WTC11 (cell line): ENCODE measurements around the gene SLC25A22. TPM values are rescaled to one million over a fixed set of nuclear protein-coding genes. Genes with fewer than 3 reads are reported as not detected.

Experiments
- ATAC-seq: fragments of 200-7000 bp; cut with Tn5 transposase; 2 replicates; pipeline ENCODE4 v1.10.0; 2021; ENCODE audit warnings: mild to moderate bottlenecking, moderate library complexity
- CTCF ChIA-PET: fragments of 300-600 bp; sonication (Branson Sonifier 250); formaldehyde crosslinking; loops from one replicate; lab custom pipeline; 2021; ENCODE audit warnings: antibody characterized with exemption; lab: Charles Lee
- POLR2A ChIA-PET: fragments of 350-600 bp; sonication (Branson Sonifier 250); formaldehyde crosslinking; loops from one replicate; lab custom pipeline; 2021; ENCODE audit warnings: antibody characterized with exemption; lab: Charles Lee
- DNase-seq: peaks from one replicate; pipeline ENCODE4 v3.0.0; 2021; ENCODE audit warnings: low spot score
- H3K27ac Mint-ChIP-seq: 2 replicates; pipeline ENCODE4 v1.8.0; 2021; ENCODE audit warnings: mixed read lengths
- H3K27me3 Mint-ChIP-seq: 2 replicates; pipeline ENCODE4 v1.8.0; 2021; ENCODE audit warnings: low read depth, mild to moderate bottlenecking, moderate library complexity, mixed read lengths
- H3K36me3 Mint-ChIP-seq: 2 replicates; pipeline ENCODE4 v1.8.0; 2021; ENCODE audit warnings: mixed read lengths
- H3K4me1 Mint-ChIP-seq: 2 replicates; pipeline ENCODE4 v1.8.0; 2022; ENCODE audit warnings: mixed read lengths
- H3K4me3 Mint-ChIP-seq: 2 replicates; pipeline ENCODE4 v1.8.0; 2021; ENCODE audit warnings: mild to moderate bottlenecking, moderate library complexity, mixed read lengths
- H3K9me3 Mint-ChIP-seq: 2 replicates; pipeline ENCODE4 v1.8.0; 2021; ENCODE audit warnings: mixed read lengths
- ATF1 ChIP-seq: sonication (generic); formaldehyde crosslinking; IDR thresholded peaks from 2 replicates; pipeline ENCODE4 v1.8.1; 2023; ENCODE audit warnings: mild to moderate bottlenecking, moderate library complexity, missing genetic modification reagents
- CREM ChIP-seq: sonication (generic); formaldehyde crosslinking; IDR thresholded peaks from 2 replicates; pipeline ENCODE4 v1.8.1; 2022; ENCODE audit warnings: mild to moderate bottlenecking, missing genetic modification reagents, moderate library complexity
- ELF4 ChIP-seq: sonication (generic); formaldehyde crosslinking; IDR thresholded peaks from 2 replicates; pipeline ENCODE4 v1.8.1; 2022; ENCODE audit warnings: low read depth, mild to moderate bottlenecking, moderate library complexity, missing genetic modification reagents
- EMX1 ChIP-seq: fragments of 250-450 bp; sonication (Bioruptor Pico); IDR thresholded peaks from 2 replicates; pipeline ENCODE4 v1.8.0; 2021; ENCODE audit warnings: mild to moderate bottlenecking
- ESRRA ChIP-seq: sonication (generic); formaldehyde crosslinking; IDR thresholded peaks from 2 replicates; pipeline ENCODE4 v1.8.1; 2022; ENCODE audit warnings: mild to moderate bottlenecking, missing genetic modification reagents, borderline replicate concordance
- FOXJ3 ChIP-seq: sonication (generic); formaldehyde crosslinking; IDR thresholded peaks from 2 replicates; pipeline ENCODE4 v1.9.0; 2021; ENCODE audit warnings: missing genetic modification reagents, mild to moderate bottlenecking, borderline replicate concordance
- MYBL2 ChIP-seq: sonication (generic); formaldehyde crosslinking; IDR thresholded peaks from 2 replicates; pipeline ENCODE4 v1.8.1; 2023; ENCODE audit warnings: mild to moderate bottlenecking, moderate library complexity, missing genetic modification reagents
- NFATC4 ChIP-seq: fragments of 250-450 bp; sonication (Bioruptor Pico); IDR thresholded peaks from 2 replicates; pipeline ENCODE4 v1.9.0; 2021; ENCODE audit warnings: mild to moderate bottlenecking
- NFE2L1 ChIP-seq: sonication (generic); formaldehyde crosslinking; IDR thresholded peaks from 2 replicates; pipeline ENCODE4 v1.8.1; 2023; ENCODE audit warnings: missing genetic modification reagents
- NFYB ChIP-seq: sonication (generic); formaldehyde crosslinking; conservative IDR thresholded peaks from 2 replicates; pipeline ENCODE4 v1.8.0; 2022; ENCODE audit warnings: low read depth, missing genetic modification reagents
- NR2C2 ChIP-seq: sonication (generic); formaldehyde crosslinking; IDR thresholded peaks from 2 replicates; pipeline ENCODE4 v1.8.0; 2022; ENCODE audit warnings: mild to moderate bottlenecking, missing genetic modification reagents
- RELA ChIP-seq: sonication (generic); formaldehyde crosslinking; IDR thresholded peaks from 2 replicates; pipeline ENCODE4 v1.8.1; 2022; ENCODE audit warnings: missing genetic modification reagents, mild to moderate bottlenecking, borderline replicate concordance
- SMAD3 ChIP-seq: sonication (generic); formaldehyde crosslinking; IDR thresholded peaks from 2 replicates; pipeline ENCODE4 v1.8.0; 2022; ENCODE audit warnings: missing genetic modification reagents, mild to moderate bottlenecking, borderline replicate concordance
- SOX15 ChIP-seq: fragments of 250-450 bp; sonication (Bioruptor Pico); IDR thresholded peaks from 2 replicates; pipeline ENCODE4 v1.9.0; 2021; ENCODE audit warnings: mild to moderate bottlenecking
- ZNF416 ChIP-seq: fragments of 250-450 bp; sonication (Bioruptor Pico); IDR thresholded peaks from 2 replicates; pipeline ENCODE4 v1.9.0; 2021; ENCODE audit warnings: mild to moderate bottlenecking, inconsistent platforms
- total RNA-seq: library from RNA; stranded (reverse); gene quantifications from 3 replicates; pipeline ENCODE4 v1.2.3, GENCODE V29; 2021
- TF ChIP-seq, protein P1 (sequence below): sonication (generic); formaldehyde crosslinking; IDR thresholded peaks from 2 replicates; pipeline ENCODE4 v1.8.1; 2023; ENCODE audit warnings: mild to moderate bottlenecking, missing genetic modification reagents, moderate library complexity
- TF ChIP-seq, protein P2 (sequence below): sonication (generic); formaldehyde crosslinking; IDR thresholded peaks from 2 replicates; pipeline ENCODE4 v1.8.0; 2022; ENCODE audit warnings: missing genetic modification reagents
- TF ChIP-seq, protein P3 (sequence below): sonication (generic); formaldehyde crosslinking; IDR thresholded peaks from 2 replicates; pipeline ENCODE4 v1.8.1; 2023; ENCODE audit warnings: mild to moderate bottlenecking, moderate library complexity, missing genetic modification reagents
- TF ChIP-seq, protein P4 (sequence below): sonication (generic); formaldehyde crosslinking; IDR thresholded peaks from 2 replicates; pipeline ENCODE4 v1.8.0; 2022; ENCODE audit warnings: mild to moderate bottlenecking, missing genetic modification reagents
- TF ChIP-seq, protein P5 (sequence below): fragments of 250-450 bp; sonication (Bioruptor Pico); conservative IDR thresholded peaks from 2 replicates; pipeline ENCODE4 v1.9.0; 2021; ENCODE audit warnings: mild to moderate bottlenecking
- TF ChIP-seq, protein P6 (sequence below): fragments of 200-600 bp; IDR thresholded peaks from 2 replicates; pipeline ENCODE4 v1.8.0; 2022; ENCODE audit warnings: antibody characterized with exemption
- TF ChIP-seq, protein P7 (sequence below): sonication (generic); formaldehyde crosslinking; conservative IDR thresholded peaks from 2 replicates; pipeline ENCODE4 v1.8.1; 2023; ENCODE audit warnings: mild to moderate bottlenecking, low read depth, missing genetic modification reagents, moderate library complexity

SLC25A22 gene
- total RNA-seq, 1 experiment from 2014 or later = 44.8 TPM

DNA sequence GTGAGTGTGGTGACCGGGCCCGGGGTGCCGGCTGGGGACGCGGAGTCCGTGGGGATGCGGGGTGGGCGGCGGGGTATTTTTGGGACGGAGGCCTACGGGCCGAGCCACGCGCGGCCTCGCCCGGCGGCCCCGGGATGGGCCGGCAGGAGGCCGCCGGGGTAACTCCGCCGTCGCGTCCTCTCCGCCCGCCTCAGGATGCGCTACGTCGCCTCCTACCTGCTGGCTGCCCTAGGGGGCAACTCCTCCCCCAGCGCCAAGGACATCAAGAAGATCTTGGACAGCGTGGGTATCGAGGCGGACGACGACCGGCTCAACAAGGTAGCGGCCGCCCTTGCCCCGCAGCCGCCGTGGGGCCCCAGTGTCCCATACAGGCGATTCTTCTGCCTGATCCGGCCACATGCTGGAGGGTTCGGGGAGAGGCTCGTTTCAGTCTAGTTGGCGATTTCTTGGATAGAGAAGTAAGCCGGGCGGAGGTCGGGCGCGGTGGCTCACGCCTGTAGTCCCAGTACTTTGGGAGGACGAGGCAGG, 12.0 kb upstream of the SLC25A22 start (continued):
- TF ChIP-seq, protein P1, sequence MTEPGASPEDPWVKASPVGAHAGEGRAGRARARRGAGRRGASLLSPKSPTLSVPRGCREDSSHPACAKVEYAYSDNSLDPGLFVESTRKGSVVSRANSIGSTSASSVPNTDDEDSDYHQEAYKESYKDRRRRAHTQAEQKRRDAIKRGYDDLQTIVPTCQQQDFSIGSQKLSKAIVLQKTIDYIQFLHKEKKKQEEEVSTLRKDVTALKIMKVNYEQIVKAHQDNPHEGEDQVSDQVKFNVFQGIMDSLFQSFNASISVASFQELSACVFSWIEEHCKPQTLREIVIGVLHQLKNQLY (CRISPR knock-in tag) = no peak
- TF ChIP-seq RELA (CRISPR knock-in tag) (no peak), NR2C2 (CRISPR knock-in tag) (no peak), ZNF416 (no peak; the same call in 1 of the 2 replicates)

DNA sequence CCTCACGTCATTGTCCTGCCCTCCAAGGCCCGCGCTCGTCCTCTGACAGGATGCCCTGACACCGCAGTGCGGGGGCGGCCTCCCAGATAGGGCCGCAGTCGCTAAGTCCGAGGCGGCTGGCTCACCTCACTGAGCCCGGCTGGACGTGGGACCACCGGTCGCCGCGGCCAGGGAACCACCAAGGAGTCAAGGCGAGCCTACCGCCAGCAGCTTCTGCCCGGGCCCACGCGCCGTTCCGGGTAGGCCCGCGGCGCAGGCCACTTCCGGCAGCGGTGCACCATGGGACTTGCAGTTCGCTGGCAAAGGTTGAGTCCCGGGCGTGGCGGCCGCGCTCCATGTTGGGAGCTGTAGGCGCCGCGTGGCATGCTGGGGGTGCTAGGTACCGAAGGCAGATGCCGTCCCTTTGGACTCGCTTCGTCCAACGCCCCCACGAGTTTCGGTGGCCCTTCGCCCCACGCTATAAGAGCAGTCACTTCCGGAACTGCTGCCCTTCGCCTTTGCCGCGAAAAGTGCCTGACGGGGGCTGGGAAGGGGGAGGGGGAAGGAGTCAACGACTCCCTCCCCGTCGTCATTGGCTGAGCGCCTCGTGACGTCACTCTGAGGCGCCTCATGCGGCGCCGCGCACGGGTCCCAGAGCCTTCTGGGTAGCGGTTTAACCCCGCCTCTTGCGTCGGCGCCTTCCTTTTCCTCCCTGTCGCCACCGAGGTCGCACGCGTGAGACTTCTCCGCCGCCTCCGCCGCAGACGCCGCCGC, 11.4 kb upstream of the SLC25A22 start, which contains the start of gene RPLP2:
RPLP2 (plus strand) TSS at position 681 of the 753 bp plus-strand sequence. CDS start 268 bp downstream, outside the sequence.
- DNase-seq = peak; percentile 97
- Mint-ChIP-seq H3K27me3 (no peaks in the 10 kb centered on the region), H3K4me1 (peaks cover 40% of the 10 kb centered on the region), H3K36me3 (peaks cover 28% of the 10 kb centered on the region), H3K9me3 (no peaks in the 10 kb centered on the region), H3K27ac (peak within 1 kb of the TSS; percentile 97), H3K4me3 (peak within 1 kb of the TSS; percentile 92)
- ChIA-PET CTCF (interaction anchor here (0.8 to 2.2 kb wide), 6 partner anchors 11 to 255 kb away, joined by 3 to 13 read pairs (median 5); no protein-coding TSS in a partner anchor), POLR2A (interaction anchor here (0.6 to 2.0 kb wide), 7 partner anchors 10 to 26 kb away, joined by 3 to 18 read pairs (median 4); partner anchors contain the start of genes CD151, CRACR2B and PNPLA2)
- ATAC-seq = peak; percentile 66
- TF ChIP-seq FOXJ3 (CRISPR knock-in tag) (no peak), CREM (CRISPR knock-in tag) (peak; percentile 91), ELF4 (no peak), SOX15 (CRISPR knock-in tag) (no peak), MYBL2 (CRISPR knock-in tag) (peak; percentile 87), ESRRA (CRISPR knock-in tag) (no peak), EMX1 (CRISPR knock-in tag) (no peak), NFYB (peak; percentile 92), SMAD3 (CRISPR knock-in tag) (no peak; the same call in 1 of the 2 replicates), NFATC4 (CRISPR knock-in tag) (no peak), NFE2L1 (CRISPR knock-in tag) (peak; percentile 31; the same call in 1 of the 2 replicates), ATF1 (CRISPR knock-in tag) (no peak; the same call in 1 of the 2 replicates)
- TF ChIP-seq, protein P2, sequence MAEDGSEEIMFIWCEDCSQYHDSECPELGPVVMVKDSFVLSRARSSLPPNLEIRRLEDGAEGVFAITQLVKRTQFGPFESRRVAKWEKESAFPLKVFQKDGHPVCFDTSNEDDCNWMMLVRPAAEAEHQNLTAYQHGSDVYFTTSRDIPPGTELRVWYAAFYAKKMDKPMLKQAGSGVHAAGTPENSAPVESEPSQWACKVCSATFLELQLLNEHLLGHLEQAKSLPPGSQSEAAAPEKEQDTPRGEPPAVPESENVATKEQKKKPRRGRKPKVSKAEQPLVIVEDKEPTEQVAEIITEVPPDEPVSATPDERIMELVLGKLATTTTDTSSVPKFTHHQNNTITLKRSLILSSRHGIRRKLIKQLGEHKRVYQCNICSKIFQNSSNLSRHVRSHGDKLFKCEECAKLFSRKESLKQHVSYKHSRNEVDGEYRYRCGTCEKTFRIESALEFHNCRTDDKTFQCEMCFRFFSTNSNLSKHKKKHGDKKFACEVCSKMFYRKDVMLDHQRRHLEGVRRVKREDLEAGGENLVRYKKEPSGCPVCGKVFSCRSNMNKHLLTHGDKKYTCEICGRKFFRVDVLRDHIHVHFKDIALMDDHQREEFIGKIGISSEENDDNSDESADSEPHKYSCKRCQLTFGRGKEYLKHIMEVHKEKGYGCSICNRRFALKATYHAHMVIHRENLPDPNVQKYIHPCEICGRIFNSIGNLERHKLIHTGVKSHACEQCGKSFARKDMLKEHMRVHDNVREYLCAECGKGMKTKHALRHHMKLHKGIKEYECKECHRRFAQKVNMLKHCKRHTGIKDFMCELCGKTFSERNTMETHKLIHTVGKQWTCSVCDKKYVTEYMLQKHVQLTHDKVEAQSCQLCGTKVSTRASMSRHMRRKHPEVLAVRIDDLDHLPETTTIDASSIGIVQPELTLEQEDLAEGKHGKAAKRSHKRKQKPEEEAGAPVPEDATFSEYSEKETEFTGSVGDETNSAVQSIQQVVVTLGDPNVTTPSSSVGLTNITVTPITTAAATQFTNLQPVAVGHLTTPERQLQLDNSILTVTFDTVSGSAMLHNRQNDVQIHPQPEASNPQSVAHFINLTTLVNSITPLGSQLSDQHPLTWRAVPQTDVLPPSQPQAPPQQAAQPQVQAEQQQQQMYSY (CRISPR knock-in tag) = no peak
- TF ChIP-seq, protein P3, sequence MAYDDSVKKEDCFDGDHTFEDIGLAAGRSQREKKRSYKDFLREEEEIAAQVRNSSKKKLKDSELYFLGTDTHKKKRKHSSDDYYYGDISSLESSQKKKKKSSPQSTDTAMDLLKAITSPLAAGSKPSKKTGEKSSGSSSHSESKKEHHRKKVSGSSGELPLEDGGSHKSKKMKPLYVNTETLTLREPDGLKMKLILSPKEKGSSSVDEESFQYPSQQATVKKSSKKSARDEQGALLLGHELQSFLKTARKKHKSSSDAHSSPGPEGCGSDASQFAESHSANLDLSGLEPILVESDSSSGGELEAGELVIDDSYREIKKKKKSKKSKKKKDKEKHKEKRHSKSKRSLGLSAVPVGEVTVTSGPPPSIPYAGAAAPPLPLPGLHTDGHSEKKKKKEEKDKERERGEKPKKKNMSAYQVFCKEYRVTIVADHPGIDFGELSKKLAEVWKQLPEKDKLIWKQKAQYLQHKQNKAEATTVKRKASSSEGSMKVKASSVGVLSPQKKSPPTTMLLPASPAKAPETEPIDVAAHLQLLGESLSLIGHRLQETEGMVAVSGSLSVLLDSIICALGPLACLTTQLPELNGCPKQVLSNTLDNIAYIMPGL (CRISPR knock-in tag) = peak; percentile 47; the same call in 1 of the 2 replicates
- TF ChIP-seq, protein P4, sequence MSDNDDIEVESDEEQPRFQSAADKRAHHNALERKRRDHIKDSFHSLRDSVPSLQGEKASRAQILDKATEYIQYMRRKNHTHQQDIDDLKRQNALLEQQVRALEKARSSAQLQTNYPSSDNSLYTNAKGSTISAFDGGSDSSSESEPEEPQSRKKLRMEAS = peak; percentile 92
- TF ChIP-seq, protein P5, sequence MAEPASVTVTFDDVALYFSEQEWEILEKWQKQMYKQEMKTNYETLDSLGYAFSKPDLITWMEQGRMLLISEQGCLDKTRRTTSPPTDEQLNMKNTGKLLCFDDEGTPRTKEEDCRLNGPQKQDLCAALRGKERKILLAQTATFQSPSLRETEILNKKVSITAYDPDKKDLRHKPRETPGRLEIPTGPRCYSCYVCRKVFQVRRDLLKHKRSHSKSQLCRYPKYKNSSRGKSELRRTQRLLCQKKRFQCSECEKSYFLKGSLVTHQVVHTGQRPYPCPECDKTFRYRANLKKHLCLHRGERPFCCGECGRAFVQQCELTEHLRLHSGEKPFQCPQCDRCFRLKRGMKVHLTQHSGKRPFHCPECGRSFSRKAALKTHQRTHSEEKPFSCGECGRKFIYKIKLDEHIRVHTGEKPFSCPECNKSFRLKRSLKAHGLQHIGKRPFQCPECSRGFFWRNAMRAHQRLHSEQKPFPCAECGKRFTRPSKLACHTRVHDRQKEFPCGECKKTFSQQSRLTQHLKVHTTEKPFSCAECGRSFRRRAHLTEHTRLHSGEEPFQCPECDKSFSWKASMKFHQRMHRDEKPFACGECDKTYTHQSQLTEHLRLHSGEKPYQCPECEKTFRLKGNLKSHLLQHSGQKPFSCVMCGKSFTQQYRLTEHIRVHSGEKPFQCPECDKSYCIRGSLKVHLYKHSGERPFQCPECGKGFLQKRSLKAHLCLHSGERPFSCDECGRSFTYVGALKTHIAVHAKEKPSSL (CRISPR knock-in tag) = no peak
- TF ChIP-seq, protein P6, sequence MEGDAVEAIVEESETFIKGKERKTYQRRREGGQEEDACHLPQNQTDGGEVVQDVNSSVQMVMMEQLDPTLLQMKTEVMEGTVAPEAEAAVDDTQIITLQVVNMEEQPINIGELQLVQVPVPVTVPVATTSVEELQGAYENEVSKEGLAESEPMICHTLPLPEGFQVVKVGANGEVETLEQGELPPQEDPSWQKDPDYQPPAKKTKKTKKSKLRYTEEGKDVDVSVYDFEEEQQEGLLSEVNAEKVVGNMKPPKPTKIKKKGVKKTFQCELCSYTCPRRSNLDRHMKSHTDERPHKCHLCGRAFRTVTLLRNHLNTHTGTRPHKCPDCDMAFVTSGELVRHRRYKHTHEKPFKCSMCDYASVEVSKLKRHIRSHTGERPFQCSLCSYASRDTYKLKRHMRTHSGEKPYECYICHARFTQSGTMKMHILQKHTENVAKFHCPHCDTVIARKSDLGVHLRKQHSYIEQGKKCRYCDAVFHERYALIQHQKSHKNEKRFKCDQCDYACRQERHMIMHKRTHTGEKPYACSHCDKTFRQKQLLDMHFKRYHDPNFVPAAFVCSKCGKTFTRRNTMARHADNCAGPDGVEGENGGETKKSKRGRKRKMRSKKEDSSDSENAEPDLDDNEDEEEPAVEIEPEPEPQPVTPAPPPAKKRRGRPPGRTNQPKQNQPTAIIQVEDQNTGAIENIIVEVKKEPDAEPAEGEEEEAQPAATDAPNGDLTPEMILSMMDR = no peak
- TF ChIP-seq, protein P7, sequence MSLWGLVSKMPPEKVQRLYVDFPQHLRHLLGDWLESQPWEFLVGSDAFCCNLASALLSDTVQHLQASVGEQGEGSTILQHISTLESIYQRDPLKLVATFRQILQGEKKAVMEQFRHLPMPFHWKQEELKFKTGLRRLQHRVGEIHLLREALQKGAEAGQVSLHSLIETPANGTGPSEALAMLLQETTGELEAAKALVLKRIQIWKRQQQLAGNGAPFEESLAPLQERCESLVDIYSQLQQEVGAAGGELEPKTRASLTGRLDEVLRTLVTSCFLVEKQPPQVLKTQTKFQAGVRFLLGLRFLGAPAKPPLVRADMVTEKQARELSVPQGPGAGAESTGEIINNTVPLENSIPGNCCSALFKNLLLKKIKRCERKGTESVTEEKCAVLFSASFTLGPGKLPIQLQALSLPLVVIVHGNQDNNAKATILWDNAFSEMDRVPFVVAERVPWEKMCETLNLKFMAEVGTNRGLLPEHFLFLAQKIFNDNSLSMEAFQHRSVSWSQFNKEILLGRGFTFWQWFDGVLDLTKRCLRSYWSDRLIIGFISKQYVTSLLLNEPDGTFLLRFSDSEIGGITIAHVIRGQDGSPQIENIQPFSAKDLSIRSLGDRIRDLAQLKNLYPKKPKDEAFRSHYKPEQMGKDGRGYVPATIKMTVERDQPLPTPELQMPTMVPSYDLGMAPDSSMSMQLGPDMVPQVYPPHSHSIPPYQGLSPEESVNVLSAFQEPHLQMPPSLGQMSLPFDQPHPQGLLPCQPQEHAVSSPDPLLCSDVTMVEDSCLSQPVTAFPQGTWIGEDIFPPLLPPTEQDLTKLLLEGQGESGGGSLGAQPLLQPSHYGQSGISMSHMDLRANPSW (CRISPR knock-in tag) = no peak
